Prostate gland (tissue), 2 donors: ENCODE measurements around the gene GSE1. TPM values are rescaled to one million over a fixed set of nuclear protein-coding genes. Genes with fewer than 3 reads are reported as not detected.

Experiments
- DNase-seq: peaks from one replicate; pipeline ENCODE4 v3.0.0-alpha.2; 2019; ENCODE audit warnings: low spot score
- H3K27ac ChIP-seq, 2 donors: fragments of 200-600 bp; sonication (generic); 2 replicates each; pipeline ENCODE4 v1.5.1; 2017 to 2019
- H3K27me3 ChIP-seq: fragments of 200-600 bp; sonication (generic); replicated peaks from 2 replicates; pipeline ENCODE4 v1.5.1; 2019; ENCODE audit not compliant: insufficient read depth
- H3K36me3 ChIP-seq, 2 donors: fragments of 200-600 bp; sonication (generic); 1 replicate in 1 of 2; 2 replicates in 1 of 2; pipeline versions ENCODE4 v1.5.1 to v1.8.1; 2017 to 2019
- H3K4me1 ChIP-seq: fragments of 200-600 bp; sonication (generic); replicated peaks from 2 replicates; pipeline ENCODE4 v1.5.1; 2019
- H3K4me3 ChIP-seq, 2 donors: fragments of 200-600 bp; sonication (generic); 2 replicates each; pipeline ENCODE4 v1.5.1; 2017 to 2019
- H3K9me3 ChIP-seq: fragments of 200-600 bp; sonication (generic); 2 replicates; pipeline ENCODE4 v1.5.1; 2017
- CTCF ChIP-seq, 4 experiments: fragments of 200-600 bp in 2 of 4; fragments of 450-650 bp in 2 of 4; sonication (generic) in 2 of 4; IDR thresholded peaks; 1 replicate in 3 of 4; 2 replicates in 1 of 4; pipeline ENCODE4 v1.5.1; 2016 to 2019; ENCODE audit warnings: antibody characterized with exemption in 4 of 4, mild to moderate bottlenecking in 2 of 4, moderate library complexity in 2 of 4
- POLR2A ChIP-seq: fragments of 450-650 bp; IDR thresholded peaks from one replicate; pipeline ENCODE4 v1.6.1; 2016; ENCODE audit warnings: antibody characterized with exemption, mild to moderate bottlenecking
- POLR2AphosphoS5 ChIP-seq: sonication (generic); formaldehyde crosslinking; IDR thresholded peaks from one replicate; pipeline ENCODE4 v1.6.1; 2017; ENCODE audit warnings: antibody characterized with exemption
- WGBS: methylation state at CpG from one replicate; pipeline ENCODE4 v1.1.5; 2018; 5-methylcytosine and 5-hydroxymethylcytosine counted together
- intact Hi-C: fragments of 100-400 bp; cut with DNase I; formaldehyde crosslinking; loops from one replicate; pipeline ENCODE4 v1.14.2; 2022
- total RNA-seq, 2 donors: library from RNA; depleted of rRNA; stranded (reverse); fragments of >200 nt; gene quantifications; one replicate each; pipeline ENCODE4 v1.1.0, GENCODE V29; 2016

The GSE1 gene
- total RNA-seq, 2 donors from 2014 or later = 41.4 to 146 TPM

GRCh38 chr16:85628265-85628556 is 15.1 kb downstream of the GSE1 start:
- WGBS = 77% methylated on average over 5 of the region's 5 CpGs
- no peak overlapping the region for H3K4me3 ChIP-seq
- no peak for DNase-seq
- no peak overlapping the region for H3K27ac ChIP-seq
- peaks cover 6% of the 10 kb centered on the region for H3K4me1 ChIP-seq
- no peaks in the 10 kb centered on the region for H3K27me3 ChIP-seq
- no peaks in the 10 kb centered on the region for H3K9me3 ChIP-seq
- H3K36me3 ChIP-seq = no peaks in the 10 kb centered on the region
- intact Hi-C loops = no loop called here
- TF ChIP-seq CTCF (IDR thresholded peaks at IDR 0.05) (no peak), POLR2A (no peak), POLR2AphosphoS5 (no peak)

- H3K4me1 ChIP-seq = peaks cover 6% of the 10 kb centered on the region
- TF ChIP-seq POLR2AphosphoS5 (no peak), POLR2A (no peak), CTCF (IDR thresholded peaks at IDR 0.05) (no peak)
- DNase-seq = no peak
- H3K36me3 ChIP-seq = no peaks in the 10 kb centered on the region
- intact Hi-C loops = no loop called here
- 92% methylated on average over 14 of the region's 14 CpGs for WGBS
- H3K9me3 ChIP-seq = no peaks in the 10 kb centered on the region
- H3K27me3 ChIP-seq = no peaks in the 10 kb centered on the region
- H3K27ac ChIP-seq = no peak overlapping the region
- no peak overlapping the region for H3K4me3 ChIP-seq
Measured at GRCh38 chr16:85628645-85629044, 15.5 kb downstream of the GSE1 start.

GRCh38 chr16:85629326-85629725 is 16.2 kb downstream of the GSE1 start:
- Histone ChIP-seq H3K36me3 (no peaks in the 10 kb centered on the region), H3K27me3 (no peaks in the 10 kb centered on the region), H3K4me3 (no peak overlapping the region), H3K9me3 (no peaks in the 10 kb centered on the region), H3K27ac (no peak overlapping the region), H3K4me1 (peaks cover 6% of the 10 kb centered on the region)
- TF ChIP-seq CTCF (IDR thresholded peaks at IDR 0.05) = no peak
- no peak for TF ChIP-seq POLR2AphosphoS5
- TF ChIP-seq POLR2A = no peak
- 98% methylated on average over 10 of the region's 10 CpGs for WGBS
- intact Hi-C loops = no loop called here
- no peak for DNase-seq

GRCh38 chr16:85629853-85630252 is 16.7 kb downstream of the GSE1 start:
- DNase-seq = no peak
- no peaks in the 10 kb centered on the region for H3K9me3 ChIP-seq
- no peak overlapping the region for H3K27ac ChIP-seq
- no peak for TF ChIP-seq POLR2AphosphoS5
- 96% methylated on average over 5 of the region's 5 CpGs for WGBS
- H3K36me3 ChIP-seq = no peaks in the 10 kb centered on the region
- no peaks in the 10 kb centered on the region for H3K27me3 ChIP-seq
- intact Hi-C loops = no loop called here
- no peak overlapping the region for H3K4me3 ChIP-seq
- H3K4me1 ChIP-seq = peaks cover 7% of the 10 kb centered on the region

- Histone ChIP-seq H3K4me1 (peaks cover 15% of the 10 kb centered on the region), H3K27me3 (no peaks in the 10 kb centered on the region), H3K27ac (no peak overlapping the region), H3K9me3 (no peaks in the 10 kb centered on the region), H3K36me3 (no peaks in the 10 kb centered on the region), H3K4me3 (no peak overlapping the region)
- intact Hi-C loops = no loop called here
- 92% methylated on average over 6 of the region's 11 CpGs for WGBS
- no peak for TF ChIP-seq POLR2A
- no peak for TF ChIP-seq POLR2AphosphoS5
- no peak for TF ChIP-seq CTCF (IDR thresholded peaks at IDR 0.05)
- no peak for DNase-seq
Measured at GRCh38 chr16:85631230-85631629, 18.1 kb downstream of the GSE1 start.
